Epithelial cell of prostate (primary cell): ENCODE data around the gene FCRL6.

ENCODE experiments used
- DNase-seq: peaks from one replicate; pipeline ENCODE4 v3.0.0-alpha.2; 2011; ENCODE audit warnings: low read depth, low spot score
- H3K27ac ChIP-seq: fragments of 450-650 bp; 2 replicates; pipeline ENCODE4 v1.5.1; 2017; ENCODE audit warnings: mild to moderate bottlenecking

Gene FCRL6

GRCh38 chr1:159856576-159856975 is 54.4 kb downstream of the FCRL6 start:
- no peak for DNase-seq
- H3K27ac ChIP-seq: no peak overlapping the region

- H3K27ac ChIP-seq: no peak overlapping the region
- no peak for DNase-seq
Observed at GRCh38 chr1:159857889-159858288, 55.7 kb downstream of the FCRL6 start.

- no peak overlapping the region for H3K27ac ChIP-seq
- DNase-seq: no peak
Observed at GRCh38 chr1:159859767-159860322, 57.7 kb downstream of the FCRL6 start.

- no peak overlapping the region for H3K27ac ChIP-seq
- no peak for DNase-seq
Observed at GRCh38 chr1:159860456-159860855, 58.3 kb downstream of the FCRL6 start.

- no peak for DNase-seq
- no peak overlapping the region for H3K27ac ChIP-seq
Observed at GRCh38 chr1:159861218-159861617, 59.1 kb downstream of the FCRL6 start.

GRCh38 chr1:159862031-159862430 is 59.9 kb downstream of the FCRL6 start:
- H3K27ac ChIP-seq: no peak overlapping the region
- no peak for DNase-seq

- DNase-seq: no peak
- no peak within 1 kb of the TSS for H3K27ac ChIP-seq
Observed at GRCh38 chr1:159862557-159862956, 60.4 kb downstream of the FCRL6 start, which contains the start of gene VSIG8. VSIG8 (minus strand) TSS chr1:159862657; CDS start chr1:159862521, 136 bp downstream.

GRCh38 chr1:159864262-159864661 is 62.1 kb downstream of the FCRL6 start:
- no peak for DNase-seq
- H3K27ac ChIP-seq: no peak overlapping the region
